PC-9 (cell line): ENCODE data around the gene TSSK6. TPM values are rescaled to one million over a fixed set of nuclear protein-coding genes. Genes with fewer than 3 reads are reported as not detected.
A peak's percentile ranks its signal among the peaks of the same experiment; 100 is the strongest.

Source experiments
- Bru-seq: library from RNA; stranded (reverse); fragments of 400-500 nt; gene quantifications from one replicate; lab custom pipeline; 2021; lab: Mats Ljungman, UMichigan
- BruChase-seq, 2 experiments: library from RNA; stranded (reverse); fragments of 400-500 nt; gene quantifications; one replicate each; lab custom pipeline; 2021; lab: Mats Ljungman, UMichigan
- BruUV-seq: library from RNA; stranded (reverse); fragments of 400-500 nt; replicated peaks from 2 replicates; lab custom pipeline; 2021; lab: Mats Ljungman, UMichigan
- CTCF ChIA-PET: fragments of 300-600 bp; sonication (Branson Sonifier 250); formaldehyde crosslinking; loops from one replicate; lab custom pipeline; 2022; ENCODE audit warnings: antibody characterized with exemption; lab: Charles Lee
- POLR2A ChIA-PET: fragments of 300-600 bp; sonication (Branson Sonifier 250); formaldehyde crosslinking; loops from one replicate; lab custom pipeline; 2022; ENCODE audit warnings: antibody characterized with exemption; ENCODE audit not compliant: unreplicated experiment; lab: Charles Lee
- DNase-seq, 2 experiments: peaks; one replicate each; pipeline versions ENCODE4 v3.0.0 to v3.0.0-alpha.2; 2015 to 2022; ENCODE audit warnings: mixed read lengths in 1 of 2
- H2AFZ ChIP-seq: fragments of 200-600 bp; sonication (generic); 2 replicates; pipeline ENCODE4 v1.8.1; 2017; ENCODE audit warnings: antibody characterized with exemption
- H3F3A ChIP-seq: fragments of 200-600 bp; sonication (generic); 2 replicates; pipeline ENCODE4 v1.8.1; 2017; ENCODE audit warnings: antibody characterized with exemption, mild to moderate bottlenecking, low read depth; ENCODE audit not compliant: insufficient read depth
- H3K27ac ChIP-seq: fragments of 200-600 bp; sonication (generic); 2 replicates; pipeline ENCODE4 v1.6.1; 2016; ENCODE audit warnings: mixed run types
- H3K27me3 ChIP-seq: fragments of 200-600 bp; sonication (generic); 2 replicates; pipeline ENCODE4 v1.6.1; 2016; ENCODE audit warnings: low read depth, mixed run types; ENCODE audit not compliant: insufficient read depth
- H3K36me3 ChIP-seq: fragments of 200-600 bp; sonication (generic); 2 replicates; pipeline ENCODE4 v1.6.1; 2016; ENCODE audit warnings: low read depth, mixed run types
- H3K4me1 ChIP-seq: fragments of 200-600 bp; sonication (generic); replicated peaks from 2 replicates; pipeline ENCODE4 v1.6.1; 2016; ENCODE audit warnings: mixed run types; ENCODE audit not compliant: insufficient read depth
- H3K4me2 ChIP-seq: fragments of 200-600 bp; sonication (generic); 2 replicates; pipeline ENCODE4 v1.6.1; 2017; ENCODE audit warnings: mixed run types
- H3K4me3 ChIP-seq: fragments of 200-600 bp; sonication (generic); 2 replicates; pipeline ENCODE4 v1.6.1; 2016; ENCODE audit warnings: mixed run types
- H3K79me2 ChIP-seq: fragments of 200-600 bp; sonication (generic); 2 replicates; pipeline ENCODE4 v1.6.1; 2017; ENCODE audit warnings: low read depth, mixed run types
- H3K9me2 ChIP-seq: fragments of 200-600 bp; sonication (generic); 2 replicates; pipeline ENCODE4 v1.8.1; 2017; ENCODE audit warnings: mild to moderate bottlenecking; ENCODE audit not compliant: insufficient read depth
- H3K9me3 ChIP-seq: fragments of 200-600 bp; sonication (generic); 2 replicates; pipeline ENCODE4 v1.8.1; 2016; ENCODE audit warnings: low read depth; ENCODE audit not compliant: insufficient read depth
- H4K20me1 ChIP-seq: fragments of 200-600 bp; sonication (generic); 2 replicates; pipeline ENCODE4 v1.8.1; 2017; ENCODE audit not compliant: insufficient read depth
- CTCF ChIP-seq: fragments of 200-600 bp; sonication (generic); conservative IDR thresholded peaks from 2 replicates; pipeline ENCODE4 v1.6.1; 2017; ENCODE audit warnings: mixed run types, antibody characterized with exemption, mild to moderate bottlenecking, moderate library complexity
- EZH2 ChIP-seq: fragments of 200-600 bp; sonication (generic); IDR thresholded peaks from 2 replicates; pipeline ENCODE4 v1.8.0; 2017; ENCODE audit warnings: antibody characterized with exemption, low read depth
- intact Hi-C: fragments of 100-400 bp; cut with micrococcal nuclease; formaldehyde crosslinking; loops from one replicate; pipeline ENCODE4 v1.10.0; 2022; ENCODE audit not compliant: unreplicated experiment
- long read RNA-seq: library from polyadenylated mRNA; stranded (forward); transcript quantifications from one replicate; pipeline ENCODE4 v2.0.0, GENCODE V29; 2022
- total RNA-seq: library from RNA; stranded (reverse); gene quantifications from 2 replicates; pipeline ENCODE4 v1.2.3, GENCODE V29; 2021

TSSK6 gene
- total RNA-seq, result 2.0 and 3.3 TPM in 2 replicates
- Bru-seq, nascent RNA, result percentile 34 among the genes with signal in this experiment
- BruChase-seq, experiment 1, labeled RNA remaining after a 2-hour chase, result percentile 41 among the genes with signal in this experiment
- BruChase-seq, experiment 2, labeled RNA remaining after a 6-hour chase, result percentile 19 among the genes with signal in this experiment
- long read RNA-seq, result 0 reads

DNA sequence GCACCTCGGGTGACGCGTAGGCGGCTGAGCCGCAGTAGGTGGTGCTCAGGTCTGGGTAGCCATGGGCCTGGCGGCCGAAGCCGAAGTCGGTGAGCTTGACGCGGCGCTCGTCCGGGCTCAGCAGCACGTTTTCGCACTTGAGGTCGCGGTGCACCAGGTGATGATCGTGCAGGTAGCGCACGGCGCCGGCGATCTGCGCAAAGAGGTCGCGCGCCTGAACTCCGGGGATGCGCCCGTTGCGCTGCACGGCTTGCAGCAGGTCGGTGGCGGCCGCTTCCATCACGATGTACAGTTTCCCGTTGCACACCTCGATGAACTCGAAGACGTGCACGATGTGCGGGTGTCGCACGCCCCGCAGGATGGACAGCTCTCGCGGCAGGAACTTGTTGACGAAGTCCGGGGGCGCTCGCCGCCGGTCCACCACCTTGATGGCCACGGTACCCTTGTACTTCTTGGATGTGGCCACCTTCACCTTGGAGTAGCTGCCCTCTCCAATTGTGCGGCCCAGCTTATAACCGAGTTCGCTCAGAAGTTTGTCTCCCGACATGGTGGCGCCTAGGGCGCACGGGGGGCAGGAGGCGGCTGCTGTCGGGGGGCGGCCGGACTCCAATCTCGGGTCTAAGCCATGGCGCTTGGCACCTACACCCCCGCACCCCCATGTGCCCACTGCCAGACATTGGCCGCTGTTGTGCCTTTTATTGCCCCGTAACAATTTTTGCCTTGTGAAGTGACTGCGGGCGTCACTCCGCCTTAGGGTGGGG, at the start of gene TSSK6:
Gene TSSK6, minus strand, starts transcription at position 668 of the 761 bp plus-strand sequence. Its CDS starts 121 bp downstream, at position 547.
- peak within 1 kb of the TSS; percentile 59 for H3K27ac ChIP-seq

DNA sequence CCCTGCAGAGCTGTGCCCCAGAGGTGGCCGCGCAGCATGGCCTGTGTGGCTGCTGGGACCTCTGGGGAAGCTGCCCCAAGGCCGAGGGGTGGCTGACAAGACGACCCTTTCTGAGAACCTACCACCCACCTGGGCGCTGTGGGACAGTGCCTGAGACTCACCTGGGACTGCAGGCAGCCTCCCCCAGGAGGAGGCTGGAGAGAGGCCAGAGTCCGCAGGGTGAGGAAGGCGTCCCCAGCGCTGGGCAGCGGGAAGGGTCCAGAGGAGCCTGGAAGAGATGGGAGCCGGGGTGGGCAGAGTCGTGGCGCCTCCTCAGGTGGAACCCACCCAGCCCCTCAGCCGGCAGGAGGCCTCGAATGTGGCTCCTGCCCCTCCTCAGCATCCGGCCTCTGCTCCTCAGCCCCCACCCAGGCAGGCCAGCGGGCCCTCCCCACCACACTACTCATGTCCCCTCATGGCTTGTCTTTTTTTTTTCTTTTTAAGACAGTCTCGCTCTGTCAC, 48.0 kb upstream of the TSSK6 start:
- H2AFZ ChIP-seq, result no peak overlapping the region
- TF ChIP-seq EZH2, result no peak
- H4K20me1 ChIP-seq, result no peaks in the 10 kb centered on the region
- no peaks in the 10 kb centered on the region for H3K4me1 ChIP-seq
- CTCF ChIA-PET, result no interaction called here
- no peaks in the 10 kb centered on the region for H3K36me3 ChIP-seq
- no peak overlapping the region for H3K4me2 ChIP-seq
- H3K27ac ChIP-seq, result no peak overlapping the region
- no peaks in the 10 kb centered on the region for H3K9me3 ChIP-seq
- no peak overlapping the region for H3K4me3 ChIP-seq
- H3K27me3 ChIP-seq, result no peaks in the 10 kb centered on the region
- intact Hi-C loops, result no loop called here
- no peaks in the 10 kb centered on the region; the same call in 1 of the 2 replicates for H3F3A ChIP-seq
- POLR2A ChIA-PET, result no interaction called here
- no peaks in the 10 kb centered on the region for H3K79me2 ChIP-seq
- H3K9me2 ChIP-seq, result no peaks in the 10 kb centered on the region
- BruUV-seq, result no TSS peak
- DNase-seq, result no peak

More for the DNA sequence above, at the start of gene TSSK6:
- ChIA-PET CTCF (interaction anchor here (0.6 kb wide), 1 partner anchor 350 kb away, joined by 4 read pairs; the partner anchor contains the start of gene ZNF253), POLR2A (no interaction called here)
- no TSS peak for BruUV-seq
- Histone ChIP-seq H3K4me3 (peak within 1 kb of the TSS; percentile 98), H3F3A (peaks cover 31% of the 10 kb centered on the region; the same call in 1 of the 2 replicates), H3K4me2 (peak within 1 kb of the TSS; percentile 84), H3K9me2 (no peaks in the 10 kb centered on the region), H2AFZ (peak within 1 kb of the TSS; percentile 97), H3K9me3 (no peaks in the 10 kb centered on the region), H3K79me2 (peaks cover 36% of the 10 kb centered on the region), H4K20me1 (peaks cover 6% of the 10 kb centered on the region; the same call in 1 of the 2 replicates), H3K36me3 (no peaks in the 10 kb centered on the region), H3K4me1 (peaks cover 10% of the 10 kb centered on the region), H3K27me3 (no peaks in the 10 kb centered on the region)
- intact Hi-C loops, result no loop called here
- no peak for DNase-seq
- TF ChIP-seq CTCF (no peak), EZH2 (no peak)

- no peaks in the 10 kb centered on the region for H4K20me1 ChIP-seq
- no peaks in the 10 kb centered on the region for H3K4me1 ChIP-seq
- no peak; the same call in 1 of the 2 replicates for TF ChIP-seq CTCF
- TF ChIP-seq EZH2, result no peak
- no peaks in the 10 kb centered on the region for H3K36me3 ChIP-seq
- H3K79me2 ChIP-seq, result no peaks in the 10 kb centered on the region
- no peak overlapping the region for H3K4me3 ChIP-seq
- no peak overlapping the region for H3K27ac ChIP-seq
- no peak overlapping the region for H3K4me2 ChIP-seq
- no TSS peak for BruUV-seq
- ChIA-PET CTCF (no interaction called here), POLR2A (no interaction called here)
- intact Hi-C loops, result no loop called here
- no peaks in the 10 kb centered on the region for H3K27me3 ChIP-seq
- no peaks in the 10 kb centered on the region for H3K9me3 ChIP-seq
- H2AFZ ChIP-seq, result no peak overlapping the region
- H3K9me2 ChIP-seq, result no peaks in the 10 kb centered on the region
- no peak for DNase-seq
- H3F3A ChIP-seq, result no peaks in the 10 kb centered on the region; the same call in 1 of the 2 replicates
Observed at GRCh38 chr19:19562665-19563347, 47.5 kb upstream of the TSSK6 start.
